NCI-H2196 (cell line): ENCODE results near the gene SLC25A5.
"Not testable (repeated sequence)": the region's sequence is repeated elsewhere in the genome, so short reads cannot be mapped to it uniquely, and the experiment has no call there.

ENCODE experiments used
- DNase-seq: peaks from one replicate; lab custom pipeline; 2025; ENCODE audit not compliant: unreplicated experiment; lab: John Stamatoyannopoulos, UW

The SLC25A5 gene

GRCh38 chrX:119502727-119503483 is 34.7 kb downstream of the SLC25A5 start:
- peak; percentile 65 for DNase-seq

GRCh38 chrX:119503484-119503861 is 35.2 kb downstream of the SLC25A5 start:
- DNase-seq, result peak; percentile 36

- not testable (repeated sequence) for DNase-seq
Observed at GRCh38 chrX:119505145-119505544, 36.9 kb downstream of the SLC25A5 start.

- DNase-seq, result no peak
Observed at GRCh38 chrX:119505945-119506344, 37.7 kb downstream of the SLC25A5 start.

GRCh38 chrX:119507206-119507605 is 39.0 kb downstream of the SLC25A5 start:
- DNase-seq, result no peak

- peak; percentile 73 for DNase-seq
Observed at GRCh38 chrX:119512146-119512800, 44.0 kb downstream of the SLC25A5 start.

GRCh38 chrX:119516157-119516702 is 48.0 kb downstream of the SLC25A5 start:
- DNase-seq, result peak; percentile 49

- DNase-seq, result no peak
Observed at GRCh38 chrX:119518371-119518770, 50.1 kb downstream of the SLC25A5 start.
